Measurements from ENCODE around the gene ADRB2. TPM values are rescaled to one million over a fixed set of nuclear protein-coding genes. Genes with fewer than 3 reads are reported as not detected.

Gene ADRB2
- total and polyA plus RNA-seq, 2 of the 13 experiments (the other 11 are each of a cell fraction or from before 2014, with no cell fraction given), result not detected

- TF ChIP-seq MXD3 (CRISPR knock-in tag; IDR thresholded peaks at IDR 0.05) (no peak), KAT7 (CRISPR knock-in tag; IDR thresholded peaks at IDR 0.05; ENCODE audit: borderline replicate concordance) (no peak), U2AF1 (optimal IDR thresholded peaks at IDR 0.05; ENCODE audit: low read depth, low read length) (no peak), ZNF333 (CRISPR knock-in tag; IDR thresholded peaks at IDR 0.05; ENCODE audit: borderline replicate concordance) (no peak), SOX6 (IDR thresholded peaks at IDR 0.05) (no peak), SOX6 (CRISPR knock-in tag; IDR thresholded peaks at IDR 0.05) (no peak), MEF2D (CRISPR knock-in tag; IDR thresholded peaks at IDR 0.05) (no peak), BRF2 (CRISPR knock-in tag; IDR thresholded peaks at IDR 0.05) (no peak), HNF1A (IDR thresholded peaks at IDR 0.05; ENCODE audit: low read depth) (no peak), HNF1A (CRISPR knock-in tag; IDR thresholded peaks at IDR 0.05; ENCODE audit: borderline replicate concordance) (no peak), ZNF136 (CRISPR knock-in tag; IDR thresholded peaks at IDR 0.05; ENCODE audit: low read depth) (no peak), MAX (IDR thresholded peaks at IDR 0.05) (no peak), STAT6 (CRISPR knock-in tag; IDR thresholded peaks at IDR 0.05; ENCODE audit: borderline replicate concordance) (no peak), DZIP1 (CRISPR knock-in tag; IDR thresholded peaks at IDR 0.05) (no peak)
These were observed 29.6 kb downstream of the ADRB2 start (continued) for GRCh38 chr5:148856009-148856367.

All from HepG2 (cell line).